Large intestine (tissue), 3 donors: ENCODE results near the gene NTM. TPM values are rescaled to one million over a fixed set of nuclear protein-coding genes. Genes with fewer than 3 reads are reported as not detected.

Source experiments
- DNase-seq, 2 donors: peaks; one replicate each; pipeline versions ENCODE4 v3.0.0 to v3.0.0-alpha.2; 2013
- H3K27ac ChIP-seq: one replicate; pipeline ENCODE4 v1.5.1; 2013; ENCODE audit warnings: low read length
- H3K27me3 ChIP-seq: 2 replicates; pipeline ENCODE4 v1.6.1; 2013; ENCODE audit warnings: low read length; ENCODE audit not compliant: control insufficient read depth, insufficient read depth
- H3K36me3 ChIP-seq: 2 replicates; pipeline ENCODE4 v1.6.1; 2013; ENCODE audit warnings: low read length; ENCODE audit not compliant: control insufficient read depth, insufficient read depth
- H3K4me1 ChIP-seq: one replicate; pipeline ENCODE4 v1.6.1; 2013; ENCODE audit warnings: low read length; ENCODE audit not compliant: control insufficient read depth, insufficient read depth
- H3K4me3 ChIP-seq: one replicate; pipeline ENCODE4 v1.5.1; 2013; ENCODE audit warnings: low read length
- H3K9me3 ChIP-seq: one replicate; pipeline ENCODE4 v1.6.1; 2013; ENCODE audit warnings: mild to moderate bottlenecking, low read depth, low read length, moderate library complexity; ENCODE audit not compliant: control insufficient read depth
- WGBS: methylation state at CpG from one replicate; pipeline ENCODE4 v1.1.5; 2013; ENCODE audit warnings: low lambda C conversion rate; ENCODE audit not compliant: insufficient coverage; 5-methylcytosine and 5-hydroxymethylcytosine counted together
- polyA plus RNA-seq: library from polyadenylated mRNA; unstranded; fragments of 120-200 nt; gene quantifications from one replicate; pipeline ENCODE4 v1.2.1, GENCODE V29; 2013

Gene NTM
- polyA plus RNA-seq, 1 donor: 17.2 TPM

DNA sequence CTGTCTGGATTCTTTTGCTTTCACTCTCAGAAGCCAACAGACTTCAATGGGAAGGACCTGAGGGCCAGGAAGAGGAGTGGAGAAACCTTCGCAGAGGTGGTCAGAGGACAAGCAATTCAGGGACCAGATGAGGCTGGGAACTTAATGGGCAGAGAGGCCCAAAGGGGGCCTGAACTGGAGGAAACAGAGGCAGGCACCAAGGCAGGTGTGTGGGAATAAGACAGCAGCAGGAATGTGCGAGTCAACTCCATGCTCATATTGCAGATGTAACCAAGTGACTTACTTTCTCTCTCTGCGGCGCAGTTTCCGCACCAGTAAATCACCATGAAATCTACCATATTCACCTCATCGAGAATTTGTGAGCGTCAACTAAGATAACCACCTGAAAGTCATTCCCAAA is 669.1 kb downstream of the NTM start:
- Histone ChIP-seq H3K4me1 (no peaks in the 10 kb centered on the region), H3K27ac (no peak overlapping the region), H3K9me3 (peaks cover 3% of the 10 kb centered on the region), H3K27me3 (peaks cover 5% of the 10 kb centered on the region), H3K4me3 (no peak overlapping the region), H3K36me3 (no peaks in the 10 kb centered on the region)
- no peak for DNase-seq
- no CpG with 5 or more reads among the region's 7 CpGs for WGBS

- Histone ChIP-seq H3K4me3 (no peak overlapping the region), H3K27me3 (no peaks in the 10 kb centered on the region), H3K27ac (no peak overlapping the region), H3K9me3 (peaks cover 3% of the 10 kb centered on the region), H3K36me3 (no peaks in the 10 kb centered on the region), H3K4me1 (no peaks in the 10 kb centered on the region)
- no peak for DNase-seq
- no CpG with 5 or more reads among the region's 2 CpGs for WGBS
Observed at GRCh38 chr11:132042296-132042695, 671.9 kb downstream of the NTM start.

GRCh38 chr11:132043714-132044113 is 673.3 kb downstream of the NTM start:
- H3K36me3 ChIP-seq: no peaks in the 10 kb centered on the region
- no peaks in the 10 kb centered on the region for H3K27me3 ChIP-seq
- no peak overlapping the region for H3K27ac ChIP-seq
- DNase-seq: no peak
- H3K9me3 ChIP-seq: peaks cover 3% of the 10 kb centered on the region
- no peak overlapping the region for H3K4me3 ChIP-seq
- no CpG with 5 or more reads among the region's 1 CpG for WGBS
- no peaks in the 10 kb centered on the region for H3K4me1 ChIP-seq

GRCh38 chr11:132045107-132045506 is 674.7 kb downstream of the NTM start:
- no peak overlapping the region for H3K27ac ChIP-seq
- H3K27me3 ChIP-seq: no peaks in the 10 kb centered on the region
- peaks cover 3% of the 10 kb centered on the region for H3K9me3 ChIP-seq
- WGBS: 100% methylated on average over 2 of the region's 3 CpGs
- H3K4me3 ChIP-seq: no peak overlapping the region
- no peak for DNase-seq
- no peaks in the 10 kb centered on the region for H3K36me3 ChIP-seq
- no peaks in the 10 kb centered on the region for H3K4me1 ChIP-seq

DNA sequence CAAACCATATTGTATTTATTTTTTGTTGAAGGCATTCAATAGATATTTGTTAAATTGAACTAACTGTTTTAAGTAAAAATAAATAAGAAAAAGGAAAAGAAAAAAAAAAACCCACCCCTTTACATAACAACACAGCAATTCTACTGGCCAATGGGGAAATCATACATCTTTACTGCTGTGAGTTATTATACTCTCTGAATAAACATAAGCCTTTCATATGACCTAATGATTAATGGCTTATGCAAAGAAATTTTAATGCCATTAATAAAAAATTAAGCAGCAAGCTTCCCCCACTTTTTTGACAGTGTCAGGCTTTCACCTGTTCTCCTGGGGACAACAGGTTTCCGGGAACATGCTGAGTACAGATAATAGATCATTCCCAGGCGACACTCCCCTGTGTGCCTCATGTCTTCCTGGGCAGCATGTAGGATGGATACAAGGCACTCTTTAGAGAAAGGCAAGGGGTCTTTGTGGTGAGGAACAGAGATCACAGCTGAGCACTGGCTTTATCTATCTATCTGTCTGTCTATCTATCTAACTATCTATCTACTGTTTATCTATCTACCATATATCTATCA is 676.0 kb downstream of the NTM start:
- Histone ChIP-seq H3K9me3 (peaks cover 3% of the 10 kb centered on the region), H3K27ac (no peak overlapping the region), H3K4me1 (no peaks in the 10 kb centered on the region), H3K4me3 (no peak overlapping the region), H3K27me3 (peaks cover 2% of the 10 kb centered on the region), H3K36me3 (no peaks in the 10 kb centered on the region)
- DNase-seq: no peak
- no CpG with 5 or more reads among the region's 2 CpGs for WGBS

GRCh38 chr11:132047167-132047566 is 676.8 kb downstream of the NTM start:
- H3K4me1 ChIP-seq: no peaks in the 10 kb centered on the region
- no peak overlapping the region for H3K4me3 ChIP-seq
- H3K27ac ChIP-seq: no peak overlapping the region
- DNase-seq: no peak
- H3K36me3 ChIP-seq: no peaks in the 10 kb centered on the region
- H3K9me3 ChIP-seq: peaks cover 3% of the 10 kb centered on the region
- peaks cover 2% of the 10 kb centered on the region for H3K27me3 ChIP-seq

DNA sequence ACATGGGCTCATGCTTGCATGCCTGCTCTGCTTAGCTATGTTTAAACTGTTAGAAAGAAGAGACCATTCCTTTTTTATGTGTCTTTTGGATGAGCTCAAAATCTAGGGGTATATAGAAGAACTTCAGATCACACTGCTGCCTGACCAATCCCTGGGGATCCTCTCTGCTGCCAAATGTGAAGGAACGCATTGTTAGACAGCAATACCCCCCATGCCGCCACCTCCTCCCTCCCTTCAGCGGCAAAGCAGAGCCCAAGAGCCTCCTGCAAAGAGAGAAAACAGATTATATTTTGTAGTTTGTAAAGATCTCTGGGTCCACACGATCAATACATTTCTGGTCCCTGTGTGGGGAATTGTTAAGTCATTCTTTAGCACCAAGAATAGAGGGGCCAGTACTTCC is 677.6 kb downstream of the NTM start:
- no CpG with 5 or more reads among the region's 4 CpGs for WGBS

DNA sequence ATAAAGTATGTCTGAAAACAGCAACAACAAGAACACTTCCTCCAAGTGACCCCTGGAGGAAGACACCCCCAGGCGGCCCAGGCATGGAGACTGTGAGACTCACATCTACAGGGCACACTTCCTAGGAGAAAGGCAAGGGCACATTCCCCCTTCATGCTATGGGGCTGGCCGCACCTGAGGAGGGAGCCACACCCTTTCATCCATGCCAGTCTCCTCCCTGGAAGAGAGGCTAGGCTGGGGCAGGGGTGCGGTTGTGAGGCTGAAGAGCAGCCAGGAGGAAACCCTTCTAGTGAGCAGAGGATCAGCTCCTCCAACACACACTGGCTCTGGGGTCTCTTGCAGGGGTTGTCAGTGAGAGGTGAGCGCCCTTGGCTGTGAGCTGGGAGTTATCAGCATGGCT is 678.8 kb downstream of the NTM start:
- Histone ChIP-seq H3K4me3 (no peak overlapping the region), H3K27ac (no peak overlapping the region), H3K27me3 (peaks cover 2% of the 10 kb centered on the region), H3K36me3 (no peaks in the 10 kb centered on the region), H3K4me1 (no peaks in the 10 kb centered on the region), H3K9me3 (no peaks in the 10 kb centered on the region)
- WGBS: no CpG with 5 or more reads among the region's 4 CpGs
- no peak for DNase-seq

More for the DNA sequence above, 677.6 kb downstream of the NTM start:
- H3K9me3 ChIP-seq: peaks cover 3% of the 10 kb centered on the region
- peaks cover 2% of the 10 kb centered on the region for H3K27me3 ChIP-seq
- H3K36me3 ChIP-seq: no peaks in the 10 kb centered on the region
- no peak overlapping the region for H3K27ac ChIP-seq
- DNase-seq: no peak
- no peak overlapping the region for H3K4me3 ChIP-seq
- no peaks in the 10 kb centered on the region for H3K4me1 ChIP-seq

DNA sequence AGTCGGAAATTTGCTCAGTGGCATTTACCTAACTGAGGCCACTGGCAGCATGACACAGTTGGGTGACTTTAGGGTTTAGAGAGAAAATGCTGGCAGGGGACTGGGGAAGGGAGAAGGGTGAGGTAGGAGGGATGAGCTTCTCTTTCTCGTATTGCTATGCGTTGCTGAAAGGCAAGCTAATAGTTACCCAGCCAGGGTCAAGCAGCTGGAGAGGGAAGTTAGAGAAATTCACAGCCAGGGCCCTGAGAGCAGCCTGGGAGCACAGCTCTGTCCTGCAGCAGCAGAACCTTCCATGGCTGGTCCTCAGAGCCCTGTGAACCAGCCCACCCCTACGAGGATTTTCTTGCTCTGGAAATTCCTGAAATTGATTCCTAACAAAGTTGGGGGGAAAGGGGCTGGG is 679.6 kb downstream of the NTM start:
- no peaks in the 10 kb centered on the region for H3K4me1 ChIP-seq
- no peaks in the 10 kb centered on the region for H3K9me3 ChIP-seq
- no peak overlapping the region for H3K27ac ChIP-seq
- peaks cover 2% of the 10 kb centered on the region for H3K27me3 ChIP-seq
- no peak overlapping the region for H3K4me3 ChIP-seq
- H3K36me3 ChIP-seq: no peaks in the 10 kb centered on the region
- WGBS: no CpG with 5 or more reads among the region's 4 CpGs
- DNase-seq: no peak

GRCh38 chr11:132050577-132051165 is 680.3 kb downstream of the NTM start:
- no peak overlapping the region for H3K4me3 ChIP-seq
- H3K27ac ChIP-seq: no peak overlapping the region
- no peaks in the 10 kb centered on the region for H3K9me3 ChIP-seq
- H3K36me3 ChIP-seq: no peaks in the 10 kb centered on the region
- no peaks in the 10 kb centered on the region for H3K4me1 ChIP-seq
- peaks cover 2% of the 10 kb centered on the region for H3K27me3 ChIP-seq
- WGBS: no CpG with 5 or more reads among the region's 6 CpGs
- DNase-seq: no peak

GRCh38 chr11:132051704-132052103 is 681.3 kb downstream of the NTM start:
- Histone ChIP-seq H3K4me3 (no peak overlapping the region), H3K36me3 (no peaks in the 10 kb centered on the region), H3K9me3 (no peaks in the 10 kb centered on the region), H3K4me1 (no peaks in the 10 kb centered on the region), H3K27ac (no peak overlapping the region), H3K27me3 (peaks cover 2% of the 10 kb centered on the region)
- DNase-seq: no peak
- WGBS: no CpG with 5 or more reads among the region's 2 CpGs
